ENCODE results near the gene SYTL1.

GRCh38 chr1:27293915-27294314, 47.9 kb upstream of the SYTL1 start:
- TF ChIP-seq CTCF (IDR thresholded peaks at IDR 0.05), result no peak
- TF ChIP-seq POLR2A (IDR thresholded peaks at IDR 0.05), result no peak

All from thyroid gland (tissue), 4 donors.